Mesendoderm (in vitro differentiated cells): ENCODE measurements around the gene GALNS.
A peak's percentile ranks its signal among the peaks of the same experiment; 100 is the strongest.

Experiments used
- DNase-seq: peaks from one replicate; pipeline ENCODE4 v3.0.0; 2013
- H2AK5ac ChIP-seq: 2 replicates; pipeline ENCODE4 v1.6.1; 2013; ENCODE audit warnings: low read length, inconsistent platforms
- H2BK120ac ChIP-seq: 2 replicates; pipeline ENCODE4 v1.6.1; 2013; ENCODE audit warnings: low read depth, mild to moderate bottlenecking, low read length, moderate library complexity, mixed read lengths
- H2BK15ac ChIP-seq: replicated peaks from 2 replicates; pipeline ENCODE4 v1.6.1; 2013; ENCODE audit warnings: low read depth, mild to moderate bottlenecking, moderate library complexity
- H2BK5ac ChIP-seq: 2 replicates; pipeline ENCODE4 v1.6.1; 2013; ENCODE audit warnings: low read length, inconsistent platforms
- H3K18ac ChIP-seq: 2 replicates; pipeline ENCODE4 v1.6.1; 2013; ENCODE audit warnings: mild to moderate bottlenecking, low read length, mixed read lengths
- H3K23ac ChIP-seq: one replicate; pipeline ENCODE4 v1.6.1; 2013; ENCODE audit warnings: low read length
- H3K27ac ChIP-seq: 2 replicates; pipeline ENCODE4 v1.5.1; 2013; ENCODE audit warnings: low read depth, mild to moderate bottlenecking, inconsistent platforms, low read length, moderate library complexity
- H3K27me3 ChIP-seq: 2 replicates; pipeline ENCODE4 v1.6.1; 2013; ENCODE audit warnings: low read length, control low read depth, mild to moderate bottlenecking, inconsistent platforms; ENCODE audit not compliant: insufficient read depth, poor library complexity
- H3K36me3 ChIP-seq: 2 replicates; pipeline ENCODE4 v1.6.1; 2013; ENCODE audit warnings: low read length, inconsistent platforms; ENCODE audit not compliant: control insufficient read depth, insufficient read depth
- H3K4ac ChIP-seq: one replicate; pipeline ENCODE4 v1.6.1; 2013; ENCODE audit warnings: low read depth, mild to moderate bottlenecking, low read length, moderate library complexity
- H3K4me1 ChIP-seq: 2 replicates; pipeline ENCODE4 v1.6.1; 2013; ENCODE audit warnings: low read depth, low read length, inconsistent platforms; ENCODE audit not compliant: control insufficient read depth
- H3K4me2 ChIP-seq: 2 replicates; pipeline ENCODE4 v1.6.1; 2013; ENCODE audit warnings: low read length
- H3K4me3 ChIP-seq: 2 replicates; pipeline ENCODE4 v1.5.1; 2013; ENCODE audit warnings: mild to moderate bottlenecking, low read length
- H3K56ac ChIP-seq: one replicate; pipeline ENCODE4 v1.6.1; 2013; ENCODE audit warnings: low read length
- H3K79me1 ChIP-seq: 2 replicates; pipeline ENCODE4 v1.6.1; 2013; ENCODE audit warnings: low read length, inconsistent platforms
- H3K79me2 ChIP-seq: 2 replicates; pipeline ENCODE4 v1.6.1; 2013; ENCODE audit warnings: mild to moderate bottlenecking, low read length; ENCODE audit not compliant: control insufficient read depth, insufficient read depth
- H3K9ac ChIP-seq: 2 replicates; pipeline ENCODE4 v1.6.1; 2013; ENCODE audit warnings: low read length, inconsistent platforms
- H4K5ac ChIP-seq: one replicate; pipeline ENCODE4 v1.6.1; 2013; ENCODE audit warnings: low read length
- H4K8ac ChIP-seq: one replicate; pipeline ENCODE4 v1.6.1; 2013; ENCODE audit warnings: low read depth, mild to moderate bottlenecking, control low read depth, low read length, moderate library complexity
- WGBS: extraction: QIAGEN DNeasy Blood & Tissue Kit; methylation state at CpG from one replicate; pipeline ENCODE4 v1.1.7; 2013; ENCODE audit warnings: low lambda C conversion rate, missing lambda C conversion rate; ENCODE audit not compliant: insufficient coverage; ENCODE audit errors: extremely low coverage; 5-methylcytosine and 5-hydroxymethylcytosine counted together

Gene GALNS

GRCh38 chr16:88883117-88883895 lies 26.6 kb upstream of the GALNS start:
- H3K36me3 ChIP-seq = no peaks in the 10 kb centered on the region
- no peak overlapping the region for H3K4ac ChIP-seq
- no peak overlapping the region for H2AK5ac ChIP-seq
- no peak overlapping the region for H3K4me2 ChIP-seq
- H3K79me2 ChIP-seq = no peaks in the 10 kb centered on the region
- no peak overlapping the region for H2BK5ac ChIP-seq
- H3K4me1 ChIP-seq = no peaks in the 10 kb centered on the region
- H3K23ac ChIP-seq = no peak overlapping the region
- no peaks in the 10 kb centered on the region for H3K27me3 ChIP-seq
- WGBS = no CpG with 5 or more reads among the region's 49 CpGs
- H3K18ac ChIP-seq = no peak overlapping the region
- no peak overlapping the region for H2BK15ac ChIP-seq
- no peak for DNase-seq
- no peak overlapping the region for H3K27ac ChIP-seq
- no peak overlapping the region for H4K8ac ChIP-seq
- H4K5ac ChIP-seq = no peak overlapping the region
- no peak overlapping the region for H3K9ac ChIP-seq
- H2BK120ac ChIP-seq = no peak overlapping the region
- no peaks in the 10 kb centered on the region for H3K79me1 ChIP-seq
- H3K4me3 ChIP-seq = no peak overlapping the region
- no peak overlapping the region for H3K56ac ChIP-seq

GRCh38 chr16:88882358-88883030 lies 25.7 kb upstream of the GALNS start:
- Histone ChIP-seq H2BK15ac (no peak overlapping the region), H4K8ac (no peak overlapping the region), H2AK5ac (no peak overlapping the region), H3K9ac (no peak overlapping the region), H3K79me2 (no peaks in the 10 kb centered on the region), H3K36me3 (no peaks in the 10 kb centered on the region), H3K79me1 (no peaks in the 10 kb centered on the region), H3K23ac (no peak overlapping the region), H3K18ac (no peak overlapping the region), H3K4me2 (no peak overlapping the region), H3K4me1 (no peaks in the 10 kb centered on the region), H3K27ac (no peak overlapping the region), H3K27me3 (no peaks in the 10 kb centered on the region), H3K4ac (no peak overlapping the region), H2BK120ac (no peak overlapping the region), H4K5ac (no peak overlapping the region), H2BK5ac (no peak overlapping the region), H3K56ac (no peak overlapping the region), H3K4me3 (no peak overlapping the region)
- WGBS = no CpG with 5 or more reads among the region's 26 CpGs
- DNase-seq = no peak

- Histone ChIP-seq H2BK5ac (no peak overlapping the region), H4K5ac (no peak overlapping the region), H3K56ac (no peak overlapping the region), H3K23ac (no peak overlapping the region), H3K36me3 (no peaks in the 10 kb centered on the region), H3K4me1 (no peaks in the 10 kb centered on the region), H2BK15ac (no peak overlapping the region), H3K4ac (no peak overlapping the region), H3K79me2 (no peaks in the 10 kb centered on the region), H3K27ac (no peak overlapping the region), H3K9ac (no peak overlapping the region), H3K18ac (no peak overlapping the region), H4K8ac (no peak overlapping the region), H3K4me3 (no peak overlapping the region), H3K79me1 (no peaks in the 10 kb centered on the region), H3K4me2 (no peak overlapping the region), H2BK120ac (no peak overlapping the region), H2AK5ac (no peak overlapping the region), H3K27me3 (no peaks in the 10 kb centered on the region)
- no peak for DNase-seq
- WGBS = no CpG with 5 or more reads among the region's 27 CpGs
Measured at GRCh38 chr16:88881675-88882357, 25.1 kb upstream of the GALNS start.

- Histone ChIP-seq H2BK120ac (no peak overlapping the region), H3K27ac (no peak overlapping the region), H3K56ac (peak overlapping the region; percentile 34), H3K18ac (no peak overlapping the region), H3K23ac (peak overlapping the region; percentile 45), H3K27me3 (no peaks in the 10 kb centered on the region), H3K4me3 (no peak overlapping the region), H3K9ac (no peak overlapping the region), H3K36me3 (no peaks in the 10 kb centered on the region), H3K4me2 (peak overlapping the region; percentile 9), H3K4me1 (no peaks in the 10 kb centered on the region), H4K5ac (no peak overlapping the region), H3K4ac (no peak overlapping the region), H3K79me2 (no peaks in the 10 kb centered on the region), H2BK5ac (no peak overlapping the region), H3K79me1 (no peaks in the 10 kb centered on the region), H2BK15ac (no peak overlapping the region), H4K8ac (no peak overlapping the region), H2AK5ac (no peak overlapping the region)
- no CpG with 5 or more reads among the region's 46 CpGs for WGBS
- peak; percentile 16 for DNase-seq
Measured at GRCh38 chr16:88881007-88881615, 24.4 kb upstream of the GALNS start.

- no peak overlapping the region for H3K27ac ChIP-seq
- no peak overlapping the region for H2BK120ac ChIP-seq
- DNase-seq = no peak
Measured at GRCh38 chr16:88880226-88881006, 23.7 kb upstream of the GALNS start.

More at GRCh38 chr16:88880226-88881006, 23.7 kb upstream of the GALNS start:
- no peak overlapping the region for H3K18ac ChIP-seq
- no peaks in the 10 kb centered on the region for H3K4me1 ChIP-seq
- no peak overlapping the region for H2BK15ac ChIP-seq
- H3K9ac ChIP-seq = no peak overlapping the region
- H3K4me3 ChIP-seq = no peak overlapping the region
- no peak overlapping the region for H3K23ac ChIP-seq
- H3K27me3 ChIP-seq = no peaks in the 10 kb centered on the region
- no CpG with 5 or more reads among the region's 36 CpGs for WGBS
- peak overlapping the region; percentile 34 for H3K56ac ChIP-seq
- H3K79me1 ChIP-seq = no peaks in the 10 kb centered on the region
- H2AK5ac ChIP-seq = no peak overlapping the region
- no peak overlapping the region for H3K4me2 ChIP-seq
- H3K36me3 ChIP-seq = no peaks in the 10 kb centered on the region
- H3K4ac ChIP-seq = no peak overlapping the region
- H3K79me2 ChIP-seq = no peaks in the 10 kb centered on the region
- no peak overlapping the region for H4K8ac ChIP-seq
- no peak overlapping the region for H2BK5ac ChIP-seq
- no peak overlapping the region for H4K5ac ChIP-seq
